Karpas-422 (cell line): Measurements from ENCODE around the gene HERC5. TPM values are rescaled to one million over a fixed set of nuclear protein-coding genes. Genes with fewer than 3 reads are reported as not detected.
"Not testable (repeated sequence)": the region's sequence is repeated elsewhere in the genome, so short reads cannot be mapped to it uniquely, and the experiment has no call there.

Experiments used
- DNase-seq: peaks from one replicate; pipeline ENCODE4 v3.0.0-alpha.2; 2015
- H2AFZ ChIP-seq: fragments of 200-600 bp; sonication (generic); 2 replicates; pipeline ENCODE4 v1.6.1; 2014; ENCODE audit warnings: antibody characterized with exemption, low read length, mixed read lengths
- H3K27ac ChIP-seq: fragments of 200-600 bp; sonication (generic); 2 replicates; pipeline ENCODE4 v1.5.1; 2014; ENCODE audit warnings: mild to moderate bottlenecking, low read length, moderate library complexity
- H3K27me3 ChIP-seq: fragments of 200-600 bp; sonication (generic); 2 replicates; pipeline ENCODE4 v1.6.1; 2014; ENCODE audit warnings: low read length, mixed read lengths
- H3K36me3 ChIP-seq: fragments of 200-600 bp; sonication (generic); 2 replicates; pipeline ENCODE4 v1.6.1; 2014; ENCODE audit warnings: low read length, mixed read lengths; ENCODE audit not compliant: insufficient read depth
- H3K4me1 ChIP-seq: fragments of 200-600 bp; sonication (generic); 2 replicates; pipeline ENCODE4 v1.6.1; 2014; ENCODE audit warnings: mild to moderate bottlenecking, low read length, mixed read lengths
- H3K4me2 ChIP-seq: fragments of 200-600 bp; sonication (generic); 2 replicates; pipeline ENCODE4 v1.6.1; 2014; ENCODE audit warnings: low read length, low read depth, mild to moderate bottlenecking; ENCODE audit not compliant: poor library complexity, severe bottlenecking
- H3K4me3 ChIP-seq: fragments of 200-600 bp; sonication (generic); 2 replicates; pipeline ENCODE4 v1.5.1; 2014; ENCODE audit warnings: mild to moderate bottlenecking, antibody characterized with exemption, low read length, mixed read lengths
- H3K79me2 ChIP-seq: fragments of 200-600 bp; sonication (generic); 2 replicates; pipeline ENCODE4 v1.6.1; 2014; ENCODE audit warnings: mild to moderate bottlenecking, low read length, mixed read lengths
- H3K9ac ChIP-seq: fragments of 200-600 bp; sonication (generic); 2 replicates; pipeline ENCODE4 v1.6.0; 2014; ENCODE audit warnings: low read length
- H3K9me2 ChIP-seq: fragments of 200-600 bp; sonication (generic), shearing (Covaris generic); replicated peaks from 2 replicates; pipeline ENCODE4 v1.6.0; 2014; ENCODE audit warnings: mild to moderate bottlenecking, low read length, moderate library complexity; ENCODE audit not compliant: insufficient read depth
- H3K9me3 ChIP-seq: fragments of 300-700, 200-600 bp; sonication (generic); 2 replicates; pipeline ENCODE4 v1.6.1; 2014; ENCODE audit warnings: low read length, mixed read lengths
- H4K20me1 ChIP-seq: fragments of 200-600 bp; sonication (generic); 2 replicates; pipeline ENCODE4 v1.6.1; 2014; ENCODE audit warnings: mild to moderate bottlenecking, antibody characterized with exemption, low read length, low read depth; ENCODE audit not compliant: insufficient read depth
- total RNA-seq: library from RNA; depleted of rRNA; stranded (reverse); fragments of >200 nt; shearing (Covaris generic); gene quantifications from 2 replicates; pipeline ENCODE4 v1.2.3, GENCODE V29; 2014; ENCODE audit warnings: low replicate concordance

HERC5 gene
- total RNA-seq, 1 experiment from 2014 or later: not detected

GRCh38 chr4:88531549-88531948 is 74.6 kb downstream of the HERC5 start:
- Histone ChIP-seq H3K9me3 (no peaks in the 10 kb centered on the region), H3K4me1 (no peaks in the 10 kb centered on the region), H2AFZ (no peak overlapping the region), H3K4me2 (no peak overlapping the region), H4K20me1 (no peaks in the 10 kb centered on the region), H3K9me2 (no peaks in the 10 kb centered on the region), H3K27ac (no peak overlapping the region), H3K79me2 (no peaks in the 10 kb centered on the region), H3K4me3 (no peak overlapping the region), H3K9ac (no peak overlapping the region), H3K27me3 (no peaks in the 10 kb centered on the region), H3K36me3 (no peaks in the 10 kb centered on the region)
- no peak for DNase-seq

DNA sequence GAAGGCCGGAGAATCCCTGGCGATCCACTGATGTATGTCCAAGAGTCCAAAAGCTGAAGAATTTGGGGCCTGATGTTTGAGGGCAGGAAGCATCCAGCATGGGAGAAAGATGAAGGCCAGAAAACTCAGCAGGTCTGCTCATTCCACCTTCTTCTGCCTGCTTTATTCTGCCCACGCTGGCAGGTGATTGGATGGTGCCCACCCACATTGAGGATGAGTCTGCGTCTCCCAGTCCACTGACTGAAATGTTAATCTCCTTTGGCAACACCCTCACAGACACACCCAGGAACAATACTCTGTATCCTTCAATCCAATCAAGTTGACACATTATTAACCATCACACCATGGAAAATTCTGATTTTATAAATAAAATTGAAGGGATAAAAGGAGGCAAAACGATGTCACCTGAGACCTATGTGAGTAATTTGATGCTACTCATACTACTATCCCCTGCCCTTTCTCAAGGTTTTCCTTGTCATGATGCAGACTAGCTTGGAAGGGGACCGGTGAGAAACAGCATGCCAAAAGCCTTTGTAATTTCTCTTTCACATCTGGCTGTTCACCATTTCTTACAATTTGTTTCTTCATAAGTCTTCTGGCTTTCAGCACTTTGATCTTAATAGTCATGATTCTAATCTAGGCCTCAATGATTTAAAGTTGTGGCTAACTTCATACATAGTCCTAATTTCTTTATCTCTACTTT is 76.3 kb downstream of the HERC5 start:
- H3K9ac ChIP-seq: no peak overlapping the region
- no peaks in the 10 kb centered on the region for H3K27me3 ChIP-seq
- no peaks in the 10 kb centered on the region for H3K36me3 ChIP-seq
- H3K4me3 ChIP-seq: no peak overlapping the region
- no peaks in the 10 kb centered on the region for H3K9me2 ChIP-seq
- no peaks in the 10 kb centered on the region for H4K20me1 ChIP-seq
- H3K4me1 ChIP-seq: no peaks in the 10 kb centered on the region
- no peaks in the 10 kb centered on the region for H3K79me2 ChIP-seq
- H2AFZ ChIP-seq: no peak overlapping the region
- no peak overlapping the region for H3K27ac ChIP-seq
- H3K9me3 ChIP-seq: no peaks in the 10 kb centered on the region
- H3K4me2 ChIP-seq: no peak overlapping the region
- no peak for DNase-seq

GRCh38 chr4:88533937-88534750 is 77.2 kb downstream of the HERC5 start:
- H3K79me2 ChIP-seq: no peaks in the 10 kb centered on the region
- no peaks in the 10 kb centered on the region for H3K9me2 ChIP-seq
- H3K9me3 ChIP-seq: no peaks in the 10 kb centered on the region
- no peak overlapping the region for H3K27ac ChIP-seq
- H3K27me3 ChIP-seq: no peaks in the 10 kb centered on the region
- no peaks in the 10 kb centered on the region for H3K4me1 ChIP-seq
- DNase-seq: no peak
- no peaks in the 10 kb centered on the region for H4K20me1 ChIP-seq
- no peak overlapping the region for H3K9ac ChIP-seq
- H3K36me3 ChIP-seq: no peaks in the 10 kb centered on the region
- no peak overlapping the region for H3K4me3 ChIP-seq
- no peak overlapping the region for H2AFZ ChIP-seq
- H3K4me2 ChIP-seq: no peak overlapping the region

GRCh38 chr4:88535090-88535755 is 78.3 kb downstream of the HERC5 start:
- Histone ChIP-seq H3K36me3 (no peaks in the 10 kb centered on the region), H3K9ac (no peak overlapping the region), H3K4me1 (no peaks in the 10 kb centered on the region), H3K9me3 (no peaks in the 10 kb centered on the region), H3K27ac (no peak overlapping the region), H4K20me1 (no peaks in the 10 kb centered on the region), H2AFZ (no peak overlapping the region), H3K9me2 (no peaks in the 10 kb centered on the region), H3K4me2 (no peak overlapping the region), H3K79me2 (no peaks in the 10 kb centered on the region), H3K27me3 (no peaks in the 10 kb centered on the region), H3K4me3 (no peak overlapping the region)
- no peak for DNase-seq

DNA sequence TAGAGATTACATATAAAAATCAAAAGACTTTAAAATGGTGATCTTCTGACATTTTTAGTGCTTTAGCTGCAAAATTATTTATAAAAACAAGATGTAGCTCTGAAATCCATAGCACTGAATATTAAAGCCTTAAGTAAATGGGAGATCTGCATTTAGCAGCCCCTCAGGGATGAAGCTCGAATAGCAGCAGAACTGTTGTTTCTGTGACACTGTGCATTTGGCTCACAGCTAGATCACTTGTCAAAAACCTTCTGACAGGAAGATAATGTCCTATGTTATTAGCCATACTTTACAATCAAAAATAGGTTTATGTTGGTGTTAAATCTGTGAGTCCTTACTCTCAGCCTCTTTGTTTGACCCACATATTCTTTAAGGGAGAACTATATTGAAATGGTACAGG is 80.8 kb downstream of the HERC5 start:
- H2AFZ ChIP-seq: no peak overlapping the region
- no peaks in the 10 kb centered on the region for H3K27me3 ChIP-seq
- H3K9ac ChIP-seq: no peak overlapping the region
- H3K9me2 ChIP-seq: no peaks in the 10 kb centered on the region
- H3K36me3 ChIP-seq: no peaks in the 10 kb centered on the region
- H3K4me2 ChIP-seq: no peak overlapping the region
- no peaks in the 10 kb centered on the region for H3K9me3 ChIP-seq
- DNase-seq: no peak
- H3K27ac ChIP-seq: no peak overlapping the region
- H3K4me3 ChIP-seq: no peak overlapping the region
- H4K20me1 ChIP-seq: no peaks in the 10 kb centered on the region
- H3K79me2 ChIP-seq: no peaks in the 10 kb centered on the region
- H3K4me1 ChIP-seq: no peaks in the 10 kb centered on the region

DNA sequence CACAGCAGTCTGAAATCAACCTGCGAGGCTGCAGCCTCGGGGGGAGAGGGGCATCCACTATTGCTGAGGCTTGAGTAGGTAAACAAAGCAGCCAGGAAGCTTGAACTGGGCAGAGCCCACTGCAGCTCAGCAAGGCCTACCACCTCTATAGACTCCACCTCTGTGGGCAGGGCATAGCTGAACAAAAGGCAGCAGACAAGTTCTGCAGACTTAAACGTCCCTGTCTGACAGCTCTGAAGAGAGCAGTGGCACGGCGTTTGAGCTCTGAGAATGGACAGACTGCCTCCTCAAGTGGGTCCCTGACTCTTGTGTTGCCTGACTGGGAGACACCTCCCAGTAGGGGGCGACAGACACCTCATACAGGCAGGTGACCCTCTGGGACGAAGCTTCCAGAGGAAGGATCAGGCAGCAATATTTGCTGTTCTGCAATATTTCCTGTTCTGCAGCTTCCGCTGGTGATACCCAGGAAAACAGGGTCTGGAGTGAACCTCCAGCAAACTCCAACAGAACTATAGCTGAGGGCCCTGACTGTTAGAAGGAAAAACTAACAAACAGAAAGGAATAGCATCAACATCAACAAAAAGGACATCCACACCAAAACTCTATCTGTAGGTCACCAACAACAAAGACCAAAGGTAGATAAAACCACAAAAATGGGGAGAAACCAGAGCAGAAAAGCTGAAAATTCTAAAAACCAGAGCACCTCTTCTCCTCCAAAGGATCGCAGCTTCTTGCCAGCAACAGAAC is 82.6 kb downstream of the HERC5 start:
- H2AFZ ChIP-seq, H3K27me3 ChIP-seq, H3K9ac ChIP-seq, H3K4me3 ChIP-seq, H3K27ac ChIP-seq, H4K20me1 ChIP-seq, H3K4me2 ChIP-seq, H3K36me3 ChIP-seq, H3K4me1 ChIP-seq, H3K79me2 ChIP-seq, H3K9me2 ChIP-seq, H3K9me3 ChIP-seq: not testable (repeated sequence)
- peak; percentile 76 for DNase-seq

DNA sequence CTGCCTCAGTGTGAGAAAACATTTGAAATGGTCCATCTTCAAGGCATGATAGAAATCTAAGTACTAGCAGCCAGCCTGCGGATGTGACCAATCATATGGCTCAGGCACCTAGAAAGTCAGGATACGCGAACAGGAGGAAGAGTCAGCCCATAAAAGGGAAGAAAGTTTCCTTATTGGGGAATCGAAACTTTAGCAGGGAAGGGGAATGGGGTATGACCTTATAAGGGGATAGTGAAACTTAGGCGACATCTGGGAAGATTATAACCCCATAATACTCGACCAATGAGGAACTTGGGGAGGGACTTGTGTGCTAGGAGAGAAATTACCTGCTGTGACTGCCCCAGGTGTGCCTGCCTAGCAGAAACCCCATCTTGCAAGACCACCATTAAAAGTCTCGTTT is 92.9 kb downstream of the HERC5 start:
- Histone ChIP-seq H3K4me3 (no peak overlapping the region), H3K9me2 (no peaks in the 10 kb centered on the region), H3K4me2 (no peak overlapping the region), H3K9ac (no peak overlapping the region), H3K27ac (no peak overlapping the region), H3K36me3 (no peaks in the 10 kb centered on the region), H3K4me1 (no peaks in the 10 kb centered on the region), H3K9me3 (no peaks in the 10 kb centered on the region), H4K20me1 (no peaks in the 10 kb centered on the region), H3K27me3 (no peaks in the 10 kb centered on the region), H3K79me2 (no peaks in the 10 kb centered on the region), H2AFZ (no peak overlapping the region)
- no peak for DNase-seq
